C4-2B (cell line): Measurements from ENCODE around the gene NACC2.

ENCODE experiments used
- ZFX ChIP-seq: fragments of 450-650 bp; IDR thresholded peaks from 2 replicates; pipeline ENCODE4 v1.6.1; 2017
- TF ChIP-seq, protein P1 (sequence below): fragments of 450-650 bp; conservative IDR thresholded peaks from 2 replicates; pipeline ENCODE4 v1.5.1; 2017; ENCODE audit warnings: mild to moderate bottlenecking

DNA sequence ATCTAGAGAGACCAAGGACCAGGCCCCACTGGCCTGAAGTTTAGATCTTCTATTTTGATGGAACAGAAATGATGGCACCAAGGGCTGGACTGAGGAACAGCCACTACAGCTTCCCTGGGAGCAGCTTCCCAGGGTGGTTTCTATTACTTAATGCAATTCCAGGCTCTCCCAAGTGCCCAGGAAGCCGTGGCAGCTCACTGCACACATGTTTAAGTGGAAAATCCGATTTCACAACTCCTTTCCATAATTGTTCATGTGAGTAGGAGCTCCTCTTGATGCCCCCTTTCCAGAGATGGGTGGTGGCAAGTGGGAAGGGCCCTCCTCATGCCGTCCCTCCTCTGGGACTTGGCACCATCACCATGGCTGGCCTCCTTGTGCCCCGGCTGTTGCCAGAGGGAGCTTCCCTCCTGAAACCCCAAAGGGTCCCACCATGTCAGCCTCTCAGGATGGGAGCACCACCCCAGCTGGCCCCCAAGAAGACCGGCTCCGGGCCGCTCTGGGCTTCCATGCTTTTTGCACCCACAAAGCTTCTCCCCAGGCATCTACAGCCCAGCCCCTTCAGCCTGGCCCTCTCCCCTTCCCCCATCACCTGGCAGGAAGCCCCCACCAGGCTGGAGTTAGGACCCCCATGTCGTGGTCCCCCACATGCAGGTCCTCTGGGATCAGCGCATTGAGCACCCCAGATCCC lies 124.8 kb downstream of the NACC2 start:
- TF ChIP-seq, protein P1, sequence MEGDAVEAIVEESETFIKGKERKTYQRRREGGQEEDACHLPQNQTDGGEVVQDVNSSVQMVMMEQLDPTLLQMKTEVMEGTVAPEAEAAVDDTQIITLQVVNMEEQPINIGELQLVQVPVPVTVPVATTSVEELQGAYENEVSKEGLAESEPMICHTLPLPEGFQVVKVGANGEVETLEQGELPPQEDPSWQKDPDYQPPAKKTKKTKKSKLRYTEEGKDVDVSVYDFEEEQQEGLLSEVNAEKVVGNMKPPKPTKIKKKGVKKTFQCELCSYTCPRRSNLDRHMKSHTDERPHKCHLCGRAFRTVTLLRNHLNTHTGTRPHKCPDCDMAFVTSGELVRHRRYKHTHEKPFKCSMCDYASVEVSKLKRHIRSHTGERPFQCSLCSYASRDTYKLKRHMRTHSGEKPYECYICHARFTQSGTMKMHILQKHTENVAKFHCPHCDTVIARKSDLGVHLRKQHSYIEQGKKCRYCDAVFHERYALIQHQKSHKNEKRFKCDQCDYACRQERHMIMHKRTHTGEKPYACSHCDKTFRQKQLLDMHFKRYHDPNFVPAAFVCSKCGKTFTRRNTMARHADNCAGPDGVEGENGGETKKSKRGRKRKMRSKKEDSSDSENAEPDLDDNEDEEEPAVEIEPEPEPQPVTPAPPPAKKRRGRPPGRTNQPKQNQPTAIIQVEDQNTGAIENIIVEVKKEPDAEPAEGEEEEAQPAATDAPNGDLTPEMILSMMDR, result no peak
- TF ChIP-seq ZFX, result no peak
